HepG2 (cell line): Measurements from ENCODE around the gene CEP164. TPM values are rescaled to one million over a fixed set of nuclear protein-coding genes. Genes with fewer than 3 reads are reported as not detected.

Experiments used
- FOXP4 ChIP-seq: sonication (generic); formaldehyde crosslinking; IDR thresholded peaks from 2 replicates; pipeline ENCODE4 v1.4.0; 2020; ENCODE audit warnings: missing genetic modification reagents
- GATAD2A ChIP-seq: IDR thresholded peaks from 2 replicates; pipeline ENCODE4 v1.6.1; 2016
- HMG20B ChIP-seq: conservative IDR thresholded peaks from 2 replicates; pipeline ENCODE4 v1.6.1; 2016; ENCODE audit warnings: missing genetic modification reagents, missing compliant biosample characterization
- LCORL ChIP-seq, 2 experiments: fragments of 450-650 bp in 1 of 2; sonication (generic) in 1 of 2; formaldehyde crosslinking in 1 of 2; IDR thresholded peaks; 2 replicates each; pipeline versions ENCODE4 v1.5.0 to v1.6.1; 2017 to 2020; ENCODE audit warnings: antibody characterized with exemption in 1 of 2, missing genetic modification reagents in 1 of 2
- MLXIP ChIP-seq: sonication (generic); formaldehyde crosslinking; IDR thresholded peaks from 2 replicates; pipeline ENCODE4 v1.9.0; 2021; ENCODE audit warnings: missing genetic modification reagents, borderline replicate concordance
- NCOA5 ChIP-seq: sonication (generic); formaldehyde crosslinking; IDR thresholded peaks from 2 replicates; pipeline ENCODE4 v1.4.0; 2020; ENCODE audit warnings: missing genetic modification reagents
- NFE2 ChIP-seq: sonication (generic); formaldehyde crosslinking; IDR thresholded peaks from 2 replicates; pipeline ENCODE4 v1.4.0; 2020; ENCODE audit warnings: missing genetic modification reagents
- PBX2 ChIP-seq: IDR thresholded peaks from 2 replicates; pipeline ENCODE4 v1.6.1; 2016; ENCODE audit warnings: control low read depth
- PPARG ChIP-seq: conservative IDR thresholded peaks from 2 replicates; pipeline ENCODE4 v1.6.1; 2016; ENCODE audit warnings: missing biosample characterization, missing genetic modification reagents
- RAD51 ChIP-seq: fragments of 450-650 bp; IDR thresholded peaks from 2 replicates; pipeline ENCODE4 v1.6.1; 2016; ENCODE audit warnings: borderline replicate concordance
- SIX4 ChIP-seq: sonication (generic); formaldehyde crosslinking; IDR thresholded peaks from 2 replicates; pipeline ENCODE4 v1.4.0; 2020; ENCODE audit warnings: missing genetic modification reagents
- ZFY ChIP-seq: sonication (generic); formaldehyde crosslinking; IDR thresholded peaks from 2 replicates; pipeline ENCODE4 v1.4.0; 2020; ENCODE audit warnings: missing genetic modification reagents
- ZKSCAN8 ChIP-seq: IDR thresholded peaks from 2 replicates; pipeline ENCODE4 v1.6.1; 2016; ENCODE audit warnings: borderline replicate concordance, missing genetic modification reagents, missing compliant biosample characterization
- ZNF225 ChIP-seq: sonication (generic); formaldehyde crosslinking; IDR thresholded peaks from 2 replicates; pipeline ENCODE4 v1.4.0; 2020; ENCODE audit warnings: mild to moderate bottlenecking, missing genetic modification reagents
- ZNF350 ChIP-seq: sonication (generic); formaldehyde crosslinking; IDR thresholded peaks from 2 replicates; pipeline ENCODE4 v1.4.0; 2020; ENCODE audit warnings: mild to moderate bottlenecking, low read depth, missing genetic modification reagents, borderline replicate concordance
- ZNF597 ChIP-seq: sonication (generic); formaldehyde crosslinking; IDR thresholded peaks from 2 replicates; pipeline ENCODE4 v1.5.0; 2020; ENCODE audit warnings: missing genetic modification reagents
- ZNF629 ChIP-seq: sonication (generic); formaldehyde crosslinking; conservative IDR thresholded peaks from 2 replicates; pipeline ENCODE4 v1.5.0; 2020; ENCODE audit warnings: missing genetic modification reagents
- ZNF773 ChIP-seq: sonication (generic); formaldehyde crosslinking; IDR thresholded peaks from 2 replicates; pipeline ENCODE4 v1.4.0; 2020; ENCODE audit warnings: missing genetic modification reagents, borderline replicate concordance
- polyA plus RNA-seq, 8 experiments: library from polyadenylated mRNA; depleted of rRNA in 3 of 8; stranded (reverse) in 7 of 8; unstranded in 1 of 8; fragments of >200 nt; fragmentation: Illumina TruSeq in 4 of 8; extraction: Trizol in 4 of 8; gene quantifications; 2 replicates each; pipeline versions ENCODE4 v1.2.1 to v1.2.3, GENCODE V29; 2011 to 2016; ENCODE audit warnings: low read depth in 4 of 8, missing spikeins in 1 of 8, mixed read lengths in 1 of 8; ENCODE audit not compliant: insufficient read depth in 1 of 8
- total RNA-seq, 5 experiments: library from RNA; depleted of rRNA; stranded (reverse); fragments of >200 nt; fragmentation: Illumina TruSeq; extraction: Trizol; gene quantifications; 2 replicates each; pipeline ENCODE4 v1.2.3, GENCODE V29; 2016; ENCODE audit warnings: low read depth in 1 of 5

CEP164 gene
- total and polyA plus RNA-seq, 2 of the 13 experiments (the other 11 are each of a cell fraction or from before 2014, with no cell fraction given): 11.4 to 15.2 TPM

- TF ChIP-seq PBX2 (CRISPR knock-in tag) (no peak), ZNF225 (CRISPR knock-in tag) (0 out of 2 replicates have a peak, but pooled peaks have one; percentile 50), RAD51 (no peak), ZNF597 (CRISPR knock-in tag) (no peak), NCOA5 (no peak), SIX4 (CRISPR knock-in tag) (no peak), LCORL (IDR thresholded peaks at IDR 0.05) (no peak), LCORL (CRISPR knock-in tag; IDR thresholded peaks at IDR 0.05) (peak; percentile 84), ZKSCAN8 (CRISPR knock-in tag) (peak; percentile 99), NFE2 (CRISPR knock-in tag) (no peak), FOXP4 (CRISPR knock-in tag) (peak; percentile 40; the same call in 1 of the 2 replicates), MLXIP (CRISPR knock-in tag) (no peak), ZNF773 (no peak), ZNF629 (CRISPR knock-in tag) (0 out of 2 replicates have a peak, but pooled peaks have one; percentile 40), ZFY (CRISPR knock-in tag) (peak; percentile 68), ZNF350 (CRISPR knock-in tag) (peak; percentile 67; the same call in 1 of the 2 replicates), GATAD2A (CRISPR knock-in tag) (0 out of 2 replicates have a peak, but pooled peaks have one; percentile 32), HMG20B (CRISPR knock-in tag) (no peak), PPARG (CRISPR knock-in tag) (no peak; the same call in 1 of the 2 replicates)
These were observed 11.3 kb upstream of the CEP164 start, which contains the start of gene BACE1 (continued) for GRCh38 chr11:117316197-117316961.
